HepG2 (cell line): ENCODE data around the gene CAMSAP2. TPM values are rescaled to one million over a fixed set of nuclear protein-coding genes. Genes with fewer than 3 reads are reported as not detected.

Source experiments
- CEBPZ ChIP-seq: IDR thresholded peaks from 2 replicates; pipeline ENCODE4 v1.6.1; 2012; ENCODE audit warnings: low read length, improper control_type of control experiment
- ELF1 ChIP-seq: sonication (generic); formaldehyde crosslinking; IDR thresholded peaks from 2 replicates; pipeline ENCODE4 v1.4.0; 2020; ENCODE audit warnings: missing genetic modification reagents
- EZH2 ChIP-seq: conservative IDR thresholded peaks from 2 replicates; pipeline ENCODE4 v1.6.1; 2012; ENCODE audit warnings: mild to moderate bottlenecking, low read depth, low read length, moderate library complexity
- GABPA ChIP-seq, 2 experiments: IDR thresholded peaks; 2 replicates each; pipeline ENCODE4 v1.6.1; 2011 to 2016; ENCODE audit warnings: low read depth in 2 of 2, low read length in 1 of 2, missing biosample characterization in 1 of 2, missing genetic modification characterization in 1 of 2
- HMG20B ChIP-seq: conservative IDR thresholded peaks from 2 replicates; pipeline ENCODE4 v1.6.1; 2016; ENCODE audit warnings: missing genetic modification reagents, missing compliant biosample characterization
- HNRNPLL ChIP-seq: fragments of 200-400 bp; formaldehyde crosslinking; IDR thresholded peaks from 2 replicates; pipeline ENCODE4 v1.6.1; 2017; ENCODE audit warnings: mild to moderate bottlenecking, low read depth, low read length; ENCODE audit not compliant: poor library complexity, severe bottlenecking
- IRF2 ChIP-seq: IDR thresholded peaks from 2 replicates; pipeline ENCODE4 v1.6.1; 2018; ENCODE audit warnings: missing genetic modification reagents, missing compliant biosample characterization
- JARID2 ChIP-seq: sonication (generic); formaldehyde crosslinking; IDR thresholded peaks from 2 replicates; pipeline ENCODE4 v1.8.1; 2023; ENCODE audit warnings: missing genetic modification reagents, inconsistent platforms; ENCODE audit not compliant: insufficient replicate concordance
- MYC ChIP-seq: sonication (generic); formaldehyde crosslinking; IDR thresholded peaks from 2 replicates; pipeline ENCODE4 v1.9.0; 2021; ENCODE audit warnings: missing genetic modification reagents, borderline replicate concordance
- NFE2L2 ChIP-seq: fragments of 150-350 bp; IDR thresholded peaks from 2 replicates; pipeline ENCODE4 v1.6.1; 2014; ENCODE audit warnings: low read length
- PAWR ChIP-seq: sonication (generic); formaldehyde crosslinking; IDR thresholded peaks from 2 replicates; pipeline ENCODE4 v1.4.0; 2020; ENCODE audit warnings: missing genetic modification reagents, mild to moderate bottlenecking, borderline replicate concordance
- PBX3 ChIP-seq: sonication (generic); formaldehyde crosslinking; IDR thresholded peaks from 2 replicates; pipeline ENCODE4 v1.8.1; 2023; ENCODE audit warnings: missing genetic modification reagents, inconsistent platforms, borderline replicate concordance
- SMARCC2 ChIP-seq: fragments of 450-650 bp; IDR thresholded peaks from 2 replicates; pipeline ENCODE4 v1.6.1; 2017; ENCODE audit warnings: antibody characterized with exemption, mild to moderate bottlenecking
- SP5 ChIP-seq: IDR thresholded peaks from 2 replicates; pipeline ENCODE4 v1.6.1; 2016; ENCODE audit warnings: low read depth, borderline replicate concordance
- TRIM24 ChIP-seq: sonication (generic); formaldehyde crosslinking; IDR thresholded peaks from 2 replicates; pipeline ENCODE4 v1.8.0; 2022; ENCODE audit warnings: mild to moderate bottlenecking, missing genetic modification reagents
- ZFP41 ChIP-seq: sonication (generic); formaldehyde crosslinking; IDR thresholded peaks from 2 replicates; pipeline ENCODE4 v1.4.0; 2020; ENCODE audit warnings: mild to moderate bottlenecking, missing genetic modification reagents, borderline replicate concordance
- ZMYM3 ChIP-seq: sonication (generic); formaldehyde crosslinking; IDR thresholded peaks from 2 replicates; pipeline ENCODE4 v1.5.1; 2020; ENCODE audit warnings: mild to moderate bottlenecking, missing genetic modification reagents
- ZNF282 ChIP-seq: fragments of 450-650 bp; IDR thresholded peaks from 2 replicates; pipeline ENCODE4 v1.6.1; 2018; ENCODE audit not compliant: partially characterized antibody
- ZNF496 ChIP-seq: sonication (generic); formaldehyde crosslinking; IDR thresholded peaks from 2 replicates; pipeline ENCODE4 v1.8.1; 2023; ENCODE audit warnings: mild to moderate bottlenecking, moderate library complexity, missing genetic modification reagents; ENCODE audit not compliant: insufficient replicate concordance
- ZNF839 ChIP-seq: sonication (generic); formaldehyde crosslinking; IDR thresholded peaks from 2 replicates; pipeline ENCODE4 v1.4.0; 2020; ENCODE audit warnings: missing genetic modification reagents, mild to moderate bottlenecking, borderline replicate concordance
- polyA plus RNA-seq, 8 experiments: library from polyadenylated mRNA; depleted of rRNA in 3 of 8; stranded (reverse) in 7 of 8; unstranded in 1 of 8; fragments of >200 nt; fragmentation: Illumina TruSeq in 4 of 8; extraction: Trizol in 4 of 8; gene quantifications; 2 replicates each; pipeline versions ENCODE4 v1.2.1 to v1.2.3, GENCODE V29; 2011 to 2016; ENCODE audit warnings: low read depth in 4 of 8, missing spikeins in 1 of 8, mixed read lengths in 1 of 8; ENCODE audit not compliant: insufficient read depth in 1 of 8
- total RNA-seq, 5 experiments: library from RNA; depleted of rRNA; stranded (reverse); fragments of >200 nt; fragmentation: Illumina TruSeq; extraction: Trizol; gene quantifications; 2 replicates each; pipeline ENCODE4 v1.2.3, GENCODE V29; 2016; ENCODE audit warnings: low read depth in 1 of 5
- TF ChIP-seq, protein P1 (sequence below): sonication (generic); formaldehyde crosslinking; IDR thresholded peaks from 2 replicates; pipeline ENCODE4 v1.8.0; 2022; ENCODE audit warnings: mild to moderate bottlenecking, missing genetic modification reagents; ENCODE audit not compliant: insufficient replicate concordance
- TF ChIP-seq, protein P2 (sequence below): sonication (generic); formaldehyde crosslinking; IDR thresholded peaks from 2 replicates; pipeline ENCODE4 v1.5.0; 2020; ENCODE audit warnings: missing genetic modification reagents

The CAMSAP2 gene
- total and polyA plus RNA-seq, 2 of the 13 experiments (the other 11 are each of a cell fraction or from before 2014, with no cell fraction given) = 3.4 to 8.2 TPM

DNA sequence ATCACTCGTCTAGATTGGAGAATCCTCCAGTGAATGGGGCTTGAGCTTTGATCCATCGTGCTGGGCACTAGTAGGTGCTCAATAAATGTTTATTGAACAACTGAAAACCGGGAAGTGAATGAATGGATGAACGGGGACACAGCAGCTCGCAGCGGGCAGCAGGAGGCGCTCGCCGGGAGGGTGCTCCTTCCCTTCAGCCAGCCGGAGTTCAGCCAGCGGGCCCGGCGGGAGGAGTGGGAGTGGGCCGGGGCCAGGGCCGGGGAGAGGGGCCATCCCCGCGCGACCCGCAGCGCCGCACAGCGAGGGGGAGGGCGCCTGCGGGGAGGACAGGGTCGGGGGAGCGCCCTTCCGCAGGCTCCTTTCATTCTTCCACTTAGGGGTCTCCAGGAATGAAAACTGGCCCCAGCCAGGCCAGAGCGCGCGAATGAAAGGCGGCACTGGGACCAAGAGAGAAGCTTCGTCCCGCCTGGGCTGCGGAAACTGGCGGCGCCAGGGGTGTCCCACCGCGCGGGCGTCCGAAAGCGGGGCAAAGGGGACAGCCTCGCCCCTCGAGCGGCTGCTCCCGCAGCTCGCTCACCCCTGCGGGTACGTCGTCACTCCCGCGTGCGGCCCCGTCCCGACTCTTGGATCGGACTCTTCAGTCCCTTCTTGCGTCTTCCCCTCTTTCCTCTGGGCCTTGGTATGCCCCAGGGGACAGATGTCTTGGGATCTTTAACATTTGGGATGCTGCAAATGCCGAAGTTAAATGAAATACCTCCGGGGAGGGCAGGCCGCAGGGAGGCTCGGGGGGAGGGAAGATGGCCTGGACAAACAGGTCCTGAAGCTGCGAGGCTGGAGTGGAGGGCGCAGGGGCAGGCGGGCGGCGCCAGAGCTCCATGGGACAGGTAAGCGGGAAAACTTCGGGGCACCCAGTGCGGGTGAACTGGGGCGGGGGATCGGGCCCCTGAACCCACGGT lies 152.4 kb downstream of the CAMSAP2 start (continued):
- TF ChIP-seq IRF2 (CRISPR knock-in tag) = no peak
- TF ChIP-seq EZH2 = no peak
- TF ChIP-seq GABPA (IDR thresholded peaks at IDR 0.05; ENCODE audit: low read depth, low read length) = no peak
- no peak for TF ChIP-seq GABPA (CRISPR knock-in tag; IDR thresholded peaks at IDR 0.05; ENCODE audit: low read depth)
- TF ChIP-seq SMARCC2 = no peak
- no peak for TF ChIP-seq PAWR
- no peak; the same call in 1 of the 2 replicates for TF ChIP-seq MYC (CRISPR knock-in tag)
- 0 out of 2 replicates have a peak, but pooled peaks have one; percentile 19 for TF ChIP-seq ELF1 (CRISPR knock-in tag)
- TF ChIP-seq ZNF496 (CRISPR knock-in tag) = no peak
- TF ChIP-seq ZFP41 = no peak
- TF ChIP-seq, protein P1, sequence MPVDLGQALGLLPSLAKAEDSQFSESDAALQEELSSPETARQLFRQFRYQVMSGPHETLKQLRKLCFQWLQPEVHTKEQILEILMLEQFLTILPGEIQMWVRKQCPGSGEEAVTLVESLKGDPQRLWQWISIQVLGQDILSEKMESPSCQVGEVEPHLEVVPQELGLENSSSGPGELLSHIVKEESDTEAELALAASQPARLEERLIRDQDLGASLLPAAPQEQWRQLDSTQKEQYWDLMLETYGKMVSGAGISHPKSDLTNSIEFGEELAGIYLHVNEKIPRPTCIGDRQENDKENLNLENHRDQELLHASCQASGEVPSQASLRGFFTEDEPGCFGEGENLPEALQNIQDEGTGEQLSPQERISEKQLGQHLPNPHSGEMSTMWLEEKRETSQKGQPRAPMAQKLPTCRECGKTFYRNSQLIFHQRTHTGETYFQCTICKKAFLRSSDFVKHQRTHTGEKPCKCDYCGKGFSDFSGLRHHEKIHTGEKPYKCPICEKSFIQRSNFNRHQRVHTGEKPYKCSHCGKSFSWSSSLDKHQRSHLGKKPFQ (CRISPR knock-in tag) = no peak
- no peak for TF ChIP-seq TRIM24 (CRISPR knock-in tag)
- no peak for TF ChIP-seq ZNF282
- no peak for TF ChIP-seq CEBPZ
- TF ChIP-seq JARID2 (CRISPR knock-in tag) = no peak
- TF ChIP-seq PBX3 (CRISPR knock-in tag) = no peak
- TF ChIP-seq ZNF839 (CRISPR knock-in tag) = no peak
- TF ChIP-seq SP5 (CRISPR knock-in tag) = no peak
- TF ChIP-seq, protein P2, sequence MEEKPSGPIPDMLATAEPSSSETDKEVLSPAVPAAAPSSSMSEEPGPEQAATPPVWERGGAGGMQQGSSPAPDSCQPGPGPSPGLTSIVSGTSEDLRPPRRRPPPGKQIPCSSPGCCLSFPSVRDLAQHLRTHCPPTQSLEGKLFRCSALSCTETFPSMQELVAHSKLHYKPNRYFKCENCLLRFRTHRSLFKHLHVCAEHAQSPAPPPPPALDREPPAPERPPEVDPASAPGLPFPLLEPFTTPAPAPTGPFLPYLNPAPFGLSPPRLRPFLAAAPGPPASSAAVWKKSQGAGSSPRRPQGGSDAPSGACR (CRISPR knock-in tag) = 0 out of 2 replicates have a peak, but pooled peaks have one; percentile 40
- peak; percentile 11; the same call in 1 of the 2 replicates for TF ChIP-seq HMG20B (CRISPR knock-in tag)
- peak; percentile 45 for TF ChIP-seq HNRNPLL
- peak; percentile 95 for TF ChIP-seq ZMYM3 (CRISPR knock-in tag)
- no peak for TF ChIP-seq NFE2L2
